HEK293 (cell line): ENCODE results near the gene KPNA6.

Source experiments
- SETDB1 ChIP-seq: IDR thresholded peaks from one replicate; pipeline ENCODE4 v1.6.1; 2017; ENCODE audit warnings: mild to moderate bottlenecking, low read length, moderate library complexity, mixed read lengths; ENCODE audit not compliant: insufficient read length
- ZNF2 ChIP-seq: fragments of 450-650 bp; formaldehyde crosslinking; IDR thresholded peaks from 2 replicates; pipeline ENCODE4 v1.5.1; 2016; ENCODE audit warnings: missing biosample characterization, missing genetic modification characterization

DNA sequence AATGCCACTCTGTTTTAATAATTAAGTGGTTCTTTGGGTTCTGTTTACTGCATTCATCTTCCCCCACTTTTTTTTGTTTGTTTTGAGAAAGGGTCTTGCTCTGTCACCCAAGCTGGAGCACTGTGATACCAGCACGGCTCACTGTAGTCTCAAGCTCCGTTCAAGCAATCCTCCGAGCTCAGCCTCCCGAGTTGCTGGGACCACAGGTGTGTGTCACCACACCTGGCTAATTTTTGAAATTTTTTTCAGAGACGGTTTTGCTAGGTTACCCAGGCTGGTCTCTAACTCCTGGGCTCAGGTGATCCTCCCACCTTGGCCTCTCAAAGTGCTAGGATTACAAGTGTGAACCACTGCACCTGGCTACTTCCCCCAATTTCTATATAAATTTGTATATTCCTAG is 29.3 kb downstream of the KPNA6 start:
- TF ChIP-seq SETDB1 (no peak), ZNF2 (tag by site-specific recombination) (no peak)
